Measurements from ENCODE around the gene FAM13C.

DNA sequence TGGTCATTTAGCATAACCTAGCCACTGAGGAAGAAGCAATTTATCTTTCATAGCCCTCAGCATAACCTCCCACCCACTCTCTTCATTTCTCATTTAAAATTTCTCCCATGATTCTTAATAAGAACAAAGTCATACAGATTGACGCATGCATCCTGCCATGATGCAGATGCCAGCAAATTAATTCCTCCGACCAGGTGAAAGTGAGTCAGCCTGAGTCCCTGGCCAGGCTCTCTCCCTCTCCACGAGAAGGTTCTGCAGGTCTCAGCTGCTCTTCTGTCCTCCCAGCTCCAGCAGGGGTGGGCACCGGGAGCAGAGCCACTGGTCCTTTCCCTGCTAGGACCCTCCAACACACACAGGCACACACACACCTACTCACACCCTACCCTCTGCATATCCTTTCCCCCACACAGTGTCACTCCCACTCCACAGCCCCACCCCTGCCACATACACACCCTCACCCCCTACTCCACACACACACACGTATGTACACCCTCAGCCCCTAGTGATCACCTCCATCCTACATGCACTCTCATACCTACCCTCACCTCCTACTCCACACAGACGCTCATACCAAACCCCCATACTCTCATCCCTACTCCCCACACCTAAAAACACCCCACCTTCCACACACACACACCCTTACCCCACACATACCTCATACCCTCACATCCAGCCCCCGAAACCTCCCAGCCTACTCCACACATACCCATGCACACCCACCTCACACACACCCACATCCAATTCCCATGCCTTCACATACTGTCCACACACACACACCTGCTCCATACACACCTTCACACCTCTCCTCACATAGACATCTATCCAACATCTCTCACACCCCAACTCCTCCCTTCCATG lies 78.0 kb downstream of the FAM13C start:
- TF ChIP-seq, protein P1, sequence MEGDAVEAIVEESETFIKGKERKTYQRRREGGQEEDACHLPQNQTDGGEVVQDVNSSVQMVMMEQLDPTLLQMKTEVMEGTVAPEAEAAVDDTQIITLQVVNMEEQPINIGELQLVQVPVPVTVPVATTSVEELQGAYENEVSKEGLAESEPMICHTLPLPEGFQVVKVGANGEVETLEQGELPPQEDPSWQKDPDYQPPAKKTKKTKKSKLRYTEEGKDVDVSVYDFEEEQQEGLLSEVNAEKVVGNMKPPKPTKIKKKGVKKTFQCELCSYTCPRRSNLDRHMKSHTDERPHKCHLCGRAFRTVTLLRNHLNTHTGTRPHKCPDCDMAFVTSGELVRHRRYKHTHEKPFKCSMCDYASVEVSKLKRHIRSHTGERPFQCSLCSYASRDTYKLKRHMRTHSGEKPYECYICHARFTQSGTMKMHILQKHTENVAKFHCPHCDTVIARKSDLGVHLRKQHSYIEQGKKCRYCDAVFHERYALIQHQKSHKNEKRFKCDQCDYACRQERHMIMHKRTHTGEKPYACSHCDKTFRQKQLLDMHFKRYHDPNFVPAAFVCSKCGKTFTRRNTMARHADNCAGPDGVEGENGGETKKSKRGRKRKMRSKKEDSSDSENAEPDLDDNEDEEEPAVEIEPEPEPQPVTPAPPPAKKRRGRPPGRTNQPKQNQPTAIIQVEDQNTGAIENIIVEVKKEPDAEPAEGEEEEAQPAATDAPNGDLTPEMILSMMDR (IDR thresholded peaks at IDR 0.05; ENCODE audit: low read depth, low read length), result no peak
- no peak for TF ChIP-seq POLR2A (IDR thresholded peaks at IDR 0.05; ENCODE audit: extremely low read depth, insufficient read length)

Data from NB4 (cell line).